ENCODE measurements around the gene ENTPD6.

GRCh38 chr20:25213566-25214425 is 18.3 kb downstream of the ENTPD6 start:
- TF ChIP-seq CTCF (IDR thresholded peaks at IDR 0.05) (no peak), POLR2A (IDR thresholded peaks at IDR 0.05) (no peak)

Data from uterus (tissue), 2 donors.